ENCODE results near the gene CIB4.

DNA sequence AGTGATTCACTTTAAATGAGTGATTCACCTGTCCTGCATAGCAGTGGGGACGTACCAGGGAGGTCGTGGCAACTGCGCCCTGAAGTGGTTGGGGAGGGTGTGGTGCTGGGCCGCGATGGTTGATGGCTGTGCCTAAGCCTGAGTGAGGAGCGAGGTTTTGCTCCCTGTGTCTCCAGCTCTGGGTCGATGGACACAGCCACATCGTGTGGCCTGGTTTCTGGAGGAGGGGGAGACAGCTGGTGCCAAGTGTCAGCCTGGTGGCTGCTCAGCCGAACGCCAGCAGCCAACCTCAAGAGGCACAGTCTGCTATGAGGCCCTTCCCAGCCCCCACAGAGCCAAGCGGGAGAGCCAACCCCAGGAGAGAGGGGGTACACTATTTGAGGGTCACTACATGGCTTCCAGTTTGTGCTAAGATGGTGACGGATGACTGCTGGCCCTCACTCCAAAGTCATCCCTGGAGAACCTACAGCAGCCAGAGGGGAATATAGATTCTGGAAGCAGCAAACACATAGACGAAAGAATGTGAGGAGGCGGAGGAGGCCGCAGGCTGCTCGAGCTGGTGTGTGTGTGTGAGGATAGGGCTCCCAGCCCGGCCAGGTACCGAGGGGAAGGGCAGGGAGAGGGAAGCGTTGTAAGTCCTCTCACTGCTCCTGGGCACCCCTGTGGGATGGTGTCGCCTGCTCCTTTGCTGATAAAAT lies 104.6 kb downstream of the CIB4 start:
- TF ChIP-seq CTCF (IDR thresholded peaks at IDR 0.05; ENCODE audit: borderline replicate concordance, extremely low read depth, low read length, poor library complexity, severe bottlenecking) (no peak), EZH2 (IDR thresholded peaks at IDR 0.05; ENCODE audit: borderline replicate concordance, low read depth, low read length, severe bottlenecking) (no peak)

Data from DND-41 (cell line).